Colonic mucosa (tissue), 4 donors: ENCODE data around the gene METTL22. TPM values are rescaled to one million over a fixed set of nuclear protein-coding genes. Genes with fewer than 3 reads are reported as not detected.
A peak's percentile ranks its signal among the peaks of the same experiment; 100 is the strongest.
"Not testable (repeated sequence)": the region's sequence is repeated elsewhere in the genome, so short reads cannot be mapped to it uniquely, and the experiment has no call there.

Experiments used
- DNase-seq: peaks from one replicate; pipeline ENCODE4 v3.0.0-alpha.2; 2020
- H3K27ac ChIP-seq: fragments of 200-600 bp; one replicate; pipeline ENCODE4 v1.8.0; 2021
- H3K27me3 ChIP-seq: fragments of 200-600 bp; one replicate; pipeline ENCODE4 v1.8.0; 2021
- H3K36me3 ChIP-seq: fragments of 200-600 bp; one replicate; pipeline ENCODE4 v1.8.0; 2021
- H3K4me1 ChIP-seq: fragments of 200-600 bp; one replicate; pipeline ENCODE4 v1.8.0; 2021; ENCODE audit warnings: mild to moderate bottlenecking
- H3K4me3 ChIP-seq: fragments of 200-600 bp; one replicate; pipeline ENCODE4 v1.8.0; 2021
- H3K9ac ChIP-seq, 2 donors: one replicate each; pipeline ENCODE4 v1.7.0; 2013; ENCODE audit warnings: control low read depth in 2 of 2, low read depth in 2 of 2, low read length in 2 of 2
- H3K9me3 ChIP-seq: fragments of 200-600 bp; one replicate; pipeline ENCODE4 v1.8.0; 2021
- intact Hi-C: fragments of 100-400 bp; cut with DNase I; formaldehyde crosslinking; loops from one replicate; pipeline ENCODE4 v1.14.1; 2022
- total RNA-seq, 2 donors: library from RNA; stranded (reverse); fragmentation: NEBNext Ultra II Directional in 1 of 2; extraction: Animal tissue kit (Norgen Biotek cat#: 25700) in 1 of 2; gene quantifications; one replicate each; pipeline ENCODE4 v1.2.1, GENCODE V29; 2021
- TF ChIP-seq, protein P1 (sequence below): fragments of 200-600 bp; IDR thresholded peaks from one replicate; pipeline ENCODE4 v1.8.0; 2022; ENCODE audit warnings: antibody characterized with exemption, mild to moderate bottlenecking
- donor health status: healthy.
- donor health status: DM: no; HTN: no; CAD: no.
- donor health status: DM: no; HTN: no; CAD: no.

METTL22 gene
- total RNA-seq, 2 donors from 2014 or later: 16.1 to 26.8 TPM

DNA sequence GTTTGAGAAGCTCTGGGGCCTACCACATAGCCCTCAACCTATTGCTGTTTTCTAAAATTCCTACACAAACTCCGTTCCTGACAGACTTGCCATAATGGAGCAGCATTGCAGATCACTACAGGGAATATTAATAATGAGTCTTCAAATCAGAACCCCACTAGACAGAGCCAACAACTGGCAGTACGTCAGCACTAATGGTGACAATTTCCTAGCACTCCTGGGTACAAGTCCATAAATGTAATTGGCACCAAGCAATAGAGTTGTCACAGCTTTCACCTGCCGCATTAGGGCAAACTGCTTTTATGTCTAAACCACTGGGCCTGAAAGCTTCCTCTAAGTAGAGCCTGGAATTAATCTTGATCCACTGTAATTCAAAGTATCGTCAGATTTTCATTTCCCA lies 27.4 kb downstream of the METTL22 start:
- H3K9me3 ChIP-seq: no peaks in the 10 kb centered on the region
- intact Hi-C loops: no loop called here
- peaks cover 3% of the 10 kb centered on the region for H3K36me3 ChIP-seq
- TF ChIP-seq, protein P1, sequence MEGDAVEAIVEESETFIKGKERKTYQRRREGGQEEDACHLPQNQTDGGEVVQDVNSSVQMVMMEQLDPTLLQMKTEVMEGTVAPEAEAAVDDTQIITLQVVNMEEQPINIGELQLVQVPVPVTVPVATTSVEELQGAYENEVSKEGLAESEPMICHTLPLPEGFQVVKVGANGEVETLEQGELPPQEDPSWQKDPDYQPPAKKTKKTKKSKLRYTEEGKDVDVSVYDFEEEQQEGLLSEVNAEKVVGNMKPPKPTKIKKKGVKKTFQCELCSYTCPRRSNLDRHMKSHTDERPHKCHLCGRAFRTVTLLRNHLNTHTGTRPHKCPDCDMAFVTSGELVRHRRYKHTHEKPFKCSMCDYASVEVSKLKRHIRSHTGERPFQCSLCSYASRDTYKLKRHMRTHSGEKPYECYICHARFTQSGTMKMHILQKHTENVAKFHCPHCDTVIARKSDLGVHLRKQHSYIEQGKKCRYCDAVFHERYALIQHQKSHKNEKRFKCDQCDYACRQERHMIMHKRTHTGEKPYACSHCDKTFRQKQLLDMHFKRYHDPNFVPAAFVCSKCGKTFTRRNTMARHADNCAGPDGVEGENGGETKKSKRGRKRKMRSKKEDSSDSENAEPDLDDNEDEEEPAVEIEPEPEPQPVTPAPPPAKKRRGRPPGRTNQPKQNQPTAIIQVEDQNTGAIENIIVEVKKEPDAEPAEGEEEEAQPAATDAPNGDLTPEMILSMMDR: no peak
- no peak overlapping the region for H3K27ac ChIP-seq
- H3K4me1 ChIP-seq: no peaks in the 10 kb centered on the region
- no peak for DNase-seq
- H3K4me3 ChIP-seq: no peak overlapping the region
- no peak overlapping the region for H3K9ac ChIP-seq
- no peaks in the 10 kb centered on the region for H3K27me3 ChIP-seq

DNA sequence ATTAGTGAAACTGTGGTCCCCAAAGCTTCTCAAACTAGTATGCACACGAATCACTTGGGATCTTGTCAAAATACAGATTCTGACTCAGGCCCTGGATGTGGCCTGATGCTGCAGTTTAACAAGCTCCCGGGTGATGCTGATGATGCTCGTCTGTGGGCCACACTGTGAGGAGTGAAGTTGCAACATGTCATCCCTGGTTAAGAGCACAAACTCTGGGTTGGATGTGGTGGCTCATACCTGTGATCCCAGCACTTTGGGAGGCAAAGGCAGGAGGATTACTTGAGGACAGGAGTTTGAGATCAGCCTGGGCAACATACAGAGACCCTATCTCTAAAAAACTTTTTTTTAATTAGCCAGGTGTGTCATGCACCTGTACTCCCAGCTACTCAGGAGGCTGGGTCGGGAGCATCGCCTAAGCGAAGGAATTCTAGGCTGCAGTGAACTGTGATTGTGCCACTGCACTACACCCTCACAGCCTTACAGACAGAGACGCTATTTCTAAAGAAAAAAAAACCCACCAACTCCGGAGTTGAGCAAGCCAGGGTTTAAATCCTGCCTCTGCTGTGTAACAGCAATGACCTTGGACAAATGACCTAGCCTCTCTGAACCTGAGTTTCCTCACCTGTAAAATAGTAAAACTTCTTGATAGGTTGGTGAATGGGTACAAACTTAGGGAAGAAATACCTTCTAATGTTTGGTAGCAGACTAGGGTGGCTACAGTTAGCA lies 28.5 kb downstream of the METTL22 start:
- no peaks in the 10 kb centered on the region for H3K27me3 ChIP-seq
- no peaks in the 10 kb centered on the region for H3K9me3 ChIP-seq
- H3K9ac ChIP-seq: no peak overlapping the region
- intact Hi-C loops: loop anchor here (5.0 kb wide), 1 partner anchor 73 kb away; no protein-coding TSS in a partner anchor
- H3K4me3 ChIP-seq: no peak overlapping the region
- DNase-seq: no peak
- TF ChIP-seq, protein P1: no peak
- no peaks in the 10 kb centered on the region for H3K4me1 ChIP-seq
- H3K27ac ChIP-seq: no peak overlapping the region
- H3K36me3 ChIP-seq: no peaks in the 10 kb centered on the region

DNA sequence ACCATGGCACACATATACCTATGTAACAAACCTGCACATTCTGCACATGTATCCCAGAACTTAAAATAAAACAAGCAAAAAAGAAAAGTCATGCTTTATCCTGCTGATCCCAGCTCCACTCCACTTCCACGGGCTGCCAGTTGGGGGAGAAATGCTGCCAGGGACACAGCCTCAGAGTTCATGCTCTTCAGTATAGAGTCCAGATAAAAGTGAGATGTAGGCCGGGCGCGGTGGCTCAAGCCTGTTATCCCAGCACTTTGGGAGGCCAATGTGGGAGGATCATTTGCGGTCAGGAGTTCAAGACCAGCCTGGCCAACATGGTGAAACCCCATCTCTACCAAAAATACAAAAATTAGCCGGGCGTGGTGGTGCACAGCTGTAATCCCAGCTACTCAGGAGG lies 30.5 kb downstream of the METTL22 start:
- intact Hi-C loops: loop anchor here (5.0 kb wide), 1 partner anchor 75 kb away; no protein-coding TSS in a partner anchor
- not testable (repeated sequence) for DNase-seq, H3K36me3 ChIP-seq, H3K4me3 ChIP-seq, H3K27ac ChIP-seq, H3K27me3 ChIP-seq, H3K9me3 ChIP-seq, H3K4me1 ChIP-seq, H3K9ac ChIP-seq

DNA sequence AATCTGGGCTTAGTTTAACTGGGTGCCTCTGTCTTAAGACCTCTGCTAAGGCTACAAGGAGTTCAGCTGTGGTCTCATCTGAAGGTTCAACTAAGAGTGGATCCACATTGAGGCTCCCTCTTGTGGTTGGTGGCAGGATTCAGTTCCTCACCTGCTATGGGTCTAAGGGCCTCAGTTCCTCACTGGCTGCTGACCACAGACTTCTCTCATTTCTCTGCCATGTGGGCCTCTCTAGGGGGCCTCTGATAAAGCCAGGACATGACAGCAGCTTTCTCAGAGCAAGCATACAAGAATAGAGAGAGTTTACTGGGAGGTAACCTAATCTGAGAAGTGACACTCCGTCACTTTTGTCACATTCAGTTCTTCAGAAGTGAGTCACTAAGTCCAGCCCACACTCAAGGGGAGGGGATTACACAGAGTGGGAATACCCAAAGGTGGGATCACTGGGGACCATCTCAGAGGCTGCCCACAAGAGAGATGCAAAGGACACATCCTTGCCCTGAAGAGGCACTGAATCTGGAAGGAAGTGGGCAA lies 33.8 kb downstream of the METTL22 start:
- no peak overlapping the region for H3K27ac ChIP-seq
- no peaks in the 10 kb centered on the region for H3K4me1 ChIP-seq
- H3K4me3 ChIP-seq: no peak overlapping the region
- H3K36me3 ChIP-seq: no peaks in the 10 kb centered on the region
- H3K9ac ChIP-seq: peak overlapping the region in 1 of 2 donors; percentile 12
- H3K27me3 ChIP-seq: no peaks in the 10 kb centered on the region
- intact Hi-C loops: loop anchor here (5.0 kb wide), 1 partner anchor 227 kb away; the partner anchor contains the start of gene LITAFD
- DNase-seq: peak; percentile 57
- no peaks in the 10 kb centered on the region for H3K9me3 ChIP-seq
- TF ChIP-seq, protein P1: no peak

DNA sequence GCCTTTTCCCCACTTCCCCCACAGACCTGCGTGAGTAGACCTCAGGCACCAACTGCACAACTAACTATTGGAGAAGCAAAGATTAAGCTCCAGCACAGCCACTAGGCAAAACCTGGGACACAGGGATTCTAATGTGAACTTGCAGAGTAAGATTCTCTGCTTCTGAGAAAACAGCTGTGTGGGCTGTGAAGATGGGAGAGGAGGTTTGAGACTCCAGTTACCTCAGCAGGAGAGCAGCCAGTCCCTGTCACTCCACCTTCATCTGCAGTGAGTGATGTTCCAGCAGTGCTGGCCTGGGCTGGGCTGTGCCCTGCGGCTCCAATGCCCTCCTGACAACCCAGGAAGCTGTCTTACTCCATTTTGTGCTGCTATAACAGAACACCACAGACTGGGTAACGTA lies 34.9 kb downstream of the METTL22 start:
- Histone ChIP-seq H3K4me1 (no peaks in the 10 kb centered on the region), H3K9me3 (no peaks in the 10 kb centered on the region), H3K27me3 (no peaks in the 10 kb centered on the region), H3K4me3 (no peak overlapping the region), H3K27ac (no peak overlapping the region), H3K9ac (no peak overlapping the region), H3K36me3 (no peaks in the 10 kb centered on the region)
- intact Hi-C loops: loop anchor here (5.0 kb wide), 1 partner anchor 226 kb away; the partner anchor contains the start of gene LITAFD
- DNase-seq: no peak
- TF ChIP-seq, protein P1: no peak

DNA sequence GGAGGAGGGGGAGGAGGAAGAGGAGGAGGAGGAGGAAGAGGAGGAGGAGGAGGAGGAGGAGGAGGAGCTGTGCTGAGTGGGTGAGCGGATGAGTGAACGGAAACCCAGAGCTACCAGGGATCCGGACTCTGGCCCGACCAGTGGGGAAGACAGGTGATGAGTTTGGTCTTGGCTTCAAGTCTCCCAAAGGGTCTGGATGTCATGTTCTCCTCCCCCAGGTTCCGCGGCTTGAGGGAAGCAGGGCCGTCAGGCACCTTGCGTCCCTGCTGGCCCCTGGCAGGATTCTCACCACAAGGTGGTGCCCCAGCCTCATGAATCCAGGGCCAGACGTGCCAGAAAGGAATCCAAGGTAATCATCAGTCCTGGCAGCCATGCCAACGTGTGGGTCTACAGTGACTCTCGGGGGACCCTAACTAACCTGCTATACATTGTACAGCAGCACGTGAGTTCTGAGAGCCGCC lies 39.4 kb downstream of the METTL22 start:
- H3K36me3 ChIP-seq: no peaks in the 10 kb centered on the region
- H3K4me3 ChIP-seq: no peak overlapping the region
- H3K9ac ChIP-seq: no peak overlapping the region
- no peaks in the 10 kb centered on the region for H3K27me3 ChIP-seq
- H3K27ac ChIP-seq: no peak overlapping the region
- TF ChIP-seq, protein P1: peak; percentile 47
- intact Hi-C loops: loop anchor here (2.0 kb wide), 1 partner anchor 130 kb away; no protein-coding TSS in a partner anchor
- H3K4me1 ChIP-seq: no peaks in the 10 kb centered on the region
- peak; percentile 78 for DNase-seq
- H3K9me3 ChIP-seq: no peaks in the 10 kb centered on the region
